GM18517 (cell line): ENCODE measurements around the gene DNLZ.

ENCODE experiments used
- ATAC-seq: cut with Tn5 transposase; IDR thresholded peaks from one replicate; pipeline ENCODE4 v1.9.1; 2021; ENCODE audit warnings: mild to moderate bottlenecking, moderate library complexity; ENCODE audit not compliant: unreplicated experiment

Gene DNLZ

DNA sequence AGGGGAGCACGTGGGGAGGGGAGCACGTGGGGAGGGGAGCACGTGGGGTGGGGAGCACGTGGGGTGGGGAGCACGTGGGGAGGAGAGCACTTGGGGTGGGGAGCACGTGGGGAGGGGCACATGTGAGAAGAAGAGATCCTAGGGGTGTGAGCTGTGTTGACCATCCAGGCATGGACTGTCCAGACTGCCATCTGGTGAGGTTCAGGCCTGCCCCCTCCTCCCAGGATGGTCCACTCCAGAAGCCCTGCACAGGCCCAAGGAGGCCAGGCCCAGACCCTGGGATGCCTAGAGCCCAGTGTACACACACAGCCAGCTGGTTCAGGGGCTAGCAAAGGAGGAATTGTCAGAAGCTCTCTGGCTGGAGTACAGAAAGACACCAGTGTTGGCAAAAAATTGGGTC is 34.1 kb upstream of the DNLZ start:
- ATAC-seq = no peak

DNA sequence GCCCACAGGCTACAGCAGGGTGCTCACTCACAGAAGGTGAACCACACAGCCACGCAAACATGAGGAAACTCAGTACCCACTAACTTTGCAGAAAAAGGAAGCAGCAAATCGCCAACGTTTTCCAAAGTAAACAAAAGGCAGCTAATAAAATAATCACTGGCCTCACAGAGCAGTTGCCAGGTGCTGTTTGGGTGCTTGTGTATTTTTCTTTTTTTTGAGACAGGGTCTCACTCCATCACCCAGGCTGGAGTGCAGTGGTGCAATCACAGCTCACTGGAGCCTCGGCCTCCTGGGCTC is 32.6 kb upstream of the DNLZ start:
- no peak for ATAC-seq

DNA sequence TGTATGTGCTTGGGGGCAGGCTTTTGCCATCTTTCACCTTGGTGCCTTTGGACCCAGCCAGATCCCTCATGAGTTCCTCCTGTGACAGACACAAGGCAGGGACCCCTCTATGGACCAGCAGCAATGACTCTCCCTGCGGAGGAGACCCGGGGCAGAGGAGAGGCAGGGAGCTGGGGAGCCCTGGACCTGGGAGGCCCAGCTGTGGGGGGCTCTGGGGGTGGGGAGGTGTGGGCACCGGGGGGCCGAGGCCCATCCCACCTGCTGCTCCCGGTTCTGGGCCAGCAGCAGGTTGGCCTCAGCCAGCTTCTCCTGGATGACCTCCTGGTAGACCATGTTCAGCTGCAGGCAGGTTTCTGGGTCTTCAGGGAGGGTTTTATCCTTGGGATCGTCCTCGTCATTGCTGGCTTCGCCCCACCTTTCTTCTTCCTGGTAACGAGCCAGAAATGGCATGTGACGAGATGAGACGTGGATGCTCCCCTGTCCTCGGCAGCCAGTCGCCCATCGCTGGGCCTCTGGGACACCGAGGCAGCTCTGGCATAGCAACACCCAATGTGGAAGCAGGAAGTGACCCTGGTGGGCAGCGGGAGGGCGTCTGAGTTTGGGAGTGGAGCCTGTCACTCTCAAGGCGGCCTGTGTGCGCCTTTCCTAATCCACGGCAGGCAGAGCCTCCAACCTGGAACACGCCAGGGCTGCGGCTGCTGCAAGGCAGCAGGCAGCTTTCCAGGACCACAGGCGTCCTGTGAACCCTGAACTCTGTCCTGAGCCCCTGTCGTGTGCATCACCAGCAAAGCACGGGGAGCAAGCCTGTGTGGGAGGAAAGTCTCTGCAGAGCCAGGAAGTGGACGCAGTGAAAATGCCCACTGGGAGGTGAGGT is 32.0 kb upstream of the DNLZ start:
- ATAC-seq = no peak

DNA sequence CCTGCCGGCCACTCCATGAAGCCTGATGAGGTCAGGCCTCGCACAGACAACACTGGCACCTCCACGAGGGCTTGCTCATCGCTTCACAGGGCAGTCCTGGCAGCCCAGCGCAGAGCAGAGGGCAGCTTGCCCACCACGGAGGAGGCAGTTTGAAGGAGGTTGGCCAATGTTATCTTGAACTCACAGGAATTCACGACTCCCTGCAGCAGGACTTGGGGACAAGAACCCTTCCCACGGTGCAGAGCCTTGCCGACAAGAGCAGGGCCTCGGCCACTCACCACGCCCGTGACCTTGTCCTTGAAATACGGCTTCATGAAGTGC is 31.4 kb upstream of the DNLZ start:
- no peak for ATAC-seq

DNA sequence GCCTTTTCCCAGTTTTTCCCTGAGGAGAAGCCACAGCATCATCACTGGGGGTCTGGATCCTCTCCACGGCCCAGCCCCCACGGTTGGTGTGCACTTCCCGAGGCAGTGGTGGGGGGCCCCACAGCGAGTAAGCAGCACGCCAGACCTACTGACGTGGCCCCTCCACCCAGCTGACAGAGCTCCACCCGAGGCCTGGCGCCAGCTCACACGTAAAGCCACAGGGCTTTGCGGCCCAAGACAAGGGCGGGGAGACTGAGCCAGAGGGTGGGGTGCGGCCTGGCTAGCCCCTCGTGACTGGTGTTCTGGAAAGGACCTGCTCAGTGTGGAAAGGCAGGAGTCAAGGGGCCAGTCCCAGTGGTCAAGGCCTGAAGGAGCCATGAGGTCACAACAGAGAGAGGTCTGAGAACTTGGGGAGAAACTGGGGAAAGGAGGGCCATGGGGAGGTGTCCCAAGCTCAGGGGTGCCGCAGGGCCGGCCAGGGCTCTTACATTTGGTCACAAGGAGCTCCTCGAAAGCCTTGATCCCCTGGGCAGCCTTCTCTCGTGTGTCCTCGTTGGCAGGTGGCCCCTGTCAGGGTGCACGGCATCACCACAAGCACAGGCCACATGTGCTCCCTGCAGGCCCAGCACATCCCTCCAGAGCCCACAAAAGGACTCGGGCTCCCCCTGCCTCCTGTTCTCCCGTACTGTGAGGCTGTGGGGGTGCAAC is 30.9 kb upstream of the DNLZ start:
- ATAC-seq = no peak

DNA sequence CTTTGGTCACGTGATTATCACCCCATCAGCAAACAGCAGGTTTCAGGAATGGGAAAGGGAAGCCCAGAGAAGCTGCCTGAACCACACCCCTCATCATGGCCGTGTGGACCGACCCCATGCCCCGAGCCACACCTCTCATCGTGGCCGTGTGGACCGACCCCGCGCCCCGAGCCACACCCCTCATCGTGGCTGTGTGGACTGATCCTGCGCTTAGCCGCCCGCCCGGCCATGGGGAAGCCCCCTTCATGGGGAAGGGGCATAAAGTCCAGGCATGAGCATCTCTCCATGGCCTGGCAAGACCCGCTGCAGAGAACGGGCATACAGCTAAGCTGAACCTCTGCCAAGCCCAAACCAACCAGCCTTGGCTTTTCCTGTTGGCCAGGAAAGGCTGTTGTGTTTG is 30.0 kb upstream of the DNLZ start:
- no peak for ATAC-seq

DNA sequence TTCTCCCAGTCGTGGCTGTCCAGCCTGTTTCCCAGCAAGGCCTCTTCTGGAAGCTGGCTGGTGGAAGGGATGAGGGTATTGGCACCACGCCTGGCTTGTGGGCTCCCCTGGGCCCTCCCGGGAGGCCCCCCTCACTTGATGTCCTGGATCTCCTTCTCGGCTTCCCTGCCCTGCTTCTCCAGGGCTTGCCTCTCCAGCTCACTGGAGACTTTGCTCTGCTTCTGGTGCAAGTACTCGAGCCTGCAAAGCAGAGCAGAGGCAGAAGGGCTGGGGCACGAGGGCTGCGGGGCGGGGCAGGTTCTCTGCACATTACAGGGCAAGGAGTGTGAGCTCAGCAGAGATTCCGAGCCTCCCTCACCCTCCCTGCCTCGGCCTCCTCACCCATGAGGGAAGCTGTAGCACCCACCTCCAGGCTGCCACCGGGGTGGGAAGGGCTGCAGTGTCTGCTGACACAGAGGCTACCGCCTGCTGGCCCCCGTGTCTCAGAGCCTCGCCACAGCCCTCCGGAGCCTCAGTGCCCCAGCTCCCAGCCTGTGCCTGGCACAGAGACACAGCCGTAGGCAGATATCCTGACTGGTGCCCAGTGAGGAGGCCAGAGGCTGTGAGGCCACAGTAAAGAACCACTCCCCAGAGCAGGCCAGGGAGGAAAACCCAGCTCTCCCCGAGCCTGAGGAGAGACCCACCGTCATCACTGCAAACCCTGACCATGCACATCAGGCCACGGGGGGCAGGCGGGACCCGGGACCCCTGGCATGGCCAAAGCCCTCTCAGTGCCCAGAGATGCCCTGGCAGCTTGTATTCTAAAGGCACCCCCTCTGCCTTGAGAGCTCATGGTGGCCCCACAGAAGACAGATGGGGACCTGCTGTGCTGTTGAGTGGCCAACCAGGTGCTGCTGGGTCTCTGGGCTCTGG is 29.2 kb upstream of the DNLZ start:
- no peak for ATAC-seq

DNA sequence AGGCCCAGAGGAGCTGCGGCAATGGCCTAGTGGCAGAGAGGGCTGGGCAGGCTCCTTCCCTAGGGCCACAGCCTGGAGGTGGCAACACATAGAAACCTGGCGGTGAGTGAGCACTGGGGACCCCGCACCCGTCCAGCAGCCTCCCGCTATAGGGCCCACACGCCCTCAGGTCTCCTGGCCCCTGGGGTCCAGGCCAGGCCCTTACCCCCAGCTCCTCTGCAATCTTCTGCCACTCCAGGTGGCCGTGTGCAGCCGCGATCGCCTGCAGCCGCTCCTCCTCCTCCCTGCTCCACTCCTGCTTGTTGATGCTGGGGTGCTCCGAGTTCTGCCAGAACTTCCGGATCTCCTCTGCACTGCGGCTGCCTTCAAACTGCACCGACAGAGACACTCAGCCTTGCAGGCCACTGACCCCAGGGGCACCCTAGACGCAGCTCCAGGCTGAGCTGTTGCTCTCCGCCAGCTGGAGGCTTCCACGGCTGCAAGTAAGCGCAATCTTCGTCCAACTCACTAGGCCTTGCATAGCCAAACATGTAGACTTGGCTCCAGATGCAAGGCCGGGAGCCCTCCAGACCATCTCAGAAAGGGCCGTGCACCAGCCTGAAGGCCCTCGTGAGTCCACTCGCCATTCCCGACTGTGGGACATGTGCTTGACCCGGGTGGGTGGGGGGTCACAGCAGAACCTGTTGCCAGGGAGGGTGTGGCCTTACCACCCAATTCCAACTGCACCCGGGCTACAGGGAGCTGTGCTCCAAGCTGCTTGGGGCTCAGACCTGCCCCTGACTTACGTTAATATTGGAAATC is 28.4 kb upstream of the DNLZ start:
- ATAC-seq = no peak

DNA sequence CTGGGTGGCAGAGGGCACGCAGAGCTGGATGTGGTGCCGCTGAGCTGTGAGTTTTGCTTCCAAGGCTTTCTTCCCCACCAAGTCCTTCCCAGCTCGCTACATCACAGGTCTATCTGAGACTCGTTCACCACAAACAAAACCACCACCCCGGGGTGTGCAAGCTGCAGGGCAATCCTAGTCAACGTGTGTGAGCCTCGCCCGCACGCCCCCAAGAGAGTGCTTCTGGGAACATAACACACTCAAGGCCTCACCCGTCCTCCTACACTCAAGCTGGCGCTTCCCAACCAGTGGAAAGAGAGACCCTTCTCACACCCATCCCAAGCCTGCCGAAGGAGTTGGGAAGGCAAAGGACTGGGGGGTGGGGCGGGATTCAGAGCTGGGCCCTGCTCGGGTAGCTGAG is 25.9 kb upstream of the DNLZ start:
- ATAC-seq = no peak

DNA sequence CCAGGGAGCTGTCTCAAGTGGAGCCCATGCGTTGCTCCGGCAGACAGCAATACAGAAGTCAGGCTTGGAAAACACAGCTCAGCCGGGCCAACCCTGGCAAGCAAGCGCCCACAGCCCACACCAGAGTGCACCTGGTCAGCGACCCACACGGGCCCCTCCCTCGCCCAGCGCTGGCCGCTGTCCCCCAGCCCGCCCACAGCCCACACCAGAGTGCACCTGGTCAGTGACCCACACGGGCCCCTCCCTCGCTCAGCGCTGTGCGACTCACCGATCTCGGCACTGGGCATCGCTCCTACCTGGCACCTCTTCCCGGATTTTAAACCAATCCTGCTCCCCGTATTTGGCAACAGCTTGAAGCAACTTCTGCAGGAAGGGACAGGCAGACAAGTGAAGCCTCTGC is 23.7 kb upstream of the DNLZ start:
- ATAC-seq = no peak

DNA sequence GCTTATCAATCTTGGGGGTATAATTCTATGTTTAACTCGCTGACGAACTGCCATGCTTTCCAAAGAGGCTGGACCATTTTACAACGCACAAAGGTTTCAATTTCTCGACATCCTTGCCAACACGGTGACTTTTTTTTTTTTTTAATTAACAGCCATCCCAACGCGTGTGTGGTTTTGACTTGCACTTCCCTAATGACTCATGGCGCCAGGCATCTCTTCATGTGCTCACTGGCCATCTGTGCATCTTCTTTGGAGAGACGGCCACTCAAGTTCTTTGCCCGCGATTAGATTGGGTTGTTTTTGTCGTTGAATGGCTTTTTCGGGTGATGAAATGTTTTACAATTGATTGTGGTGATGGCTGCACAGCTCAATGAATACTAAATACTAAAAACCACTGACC is 22.5 kb upstream of the DNLZ start:
- ATAC-seq = no peak

DNA sequence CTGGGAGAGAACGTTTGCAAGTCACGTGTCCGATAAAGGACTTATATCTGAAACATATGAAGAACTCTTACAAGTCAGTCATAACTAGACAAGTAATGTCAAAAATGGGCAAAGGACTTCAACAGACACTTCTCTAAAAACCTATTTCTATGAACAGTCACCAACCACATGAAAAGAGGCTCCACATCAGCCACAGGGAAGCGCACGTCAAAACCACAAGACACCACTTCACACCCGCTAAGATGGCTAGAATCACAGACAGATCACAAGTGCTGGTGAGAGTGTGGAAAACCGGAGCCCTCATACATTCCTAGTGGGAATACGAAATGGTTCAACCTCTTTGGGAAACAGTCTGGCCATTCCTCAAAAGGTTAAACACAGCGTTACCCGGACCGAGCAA is 21.5 kb upstream of the DNLZ start:
- ATAC-seq = no peak

DNA sequence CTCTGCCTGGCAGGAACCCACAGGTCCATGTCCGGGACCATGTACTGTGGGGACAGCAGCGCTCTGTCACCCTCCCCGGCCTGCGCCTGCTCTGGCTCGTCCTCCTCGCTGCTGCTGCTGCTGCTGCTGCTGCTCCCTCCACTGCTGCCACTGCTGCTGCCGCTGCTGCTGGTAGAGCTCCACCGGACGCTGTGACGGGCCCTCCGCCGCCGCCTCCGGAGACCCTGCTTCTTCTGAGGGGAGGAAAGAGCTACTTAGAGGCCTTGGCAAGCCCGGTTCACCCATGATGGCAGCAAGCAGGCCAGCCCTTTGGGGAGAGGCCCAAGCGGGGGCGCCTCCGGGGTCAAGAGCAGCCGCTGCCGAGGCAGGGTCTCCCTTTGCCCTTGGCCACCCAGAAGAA is 19.9 kb upstream of the DNLZ start:
- no peak for ATAC-seq

DNA sequence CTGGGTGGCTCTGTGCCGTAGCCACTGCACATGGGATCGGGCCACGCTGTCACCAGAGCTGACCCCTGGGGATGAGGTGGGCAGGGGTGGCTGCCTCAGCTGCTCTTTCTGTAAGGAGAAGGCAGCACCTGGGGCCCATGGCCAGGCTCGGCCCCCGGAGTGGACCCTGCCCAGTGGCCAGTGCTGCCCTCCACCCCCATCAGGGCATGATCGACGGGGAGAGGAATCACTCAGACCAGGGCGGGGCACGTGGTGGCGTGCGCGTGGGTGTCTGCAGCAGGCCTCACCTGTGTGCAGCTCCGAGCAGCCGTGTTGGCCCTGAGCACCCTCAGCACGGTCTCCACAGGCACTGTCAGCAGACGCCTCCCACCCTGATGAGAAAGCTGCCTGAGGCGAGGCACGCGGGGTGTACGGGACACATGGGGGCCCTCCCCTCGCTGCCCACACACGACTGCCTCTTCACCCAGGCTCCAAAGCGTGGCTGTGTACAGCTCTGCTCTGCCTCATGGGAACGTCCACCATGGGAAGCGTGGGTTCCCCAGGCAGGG is 18.5 kb upstream of the DNLZ start:
- no peak for ATAC-seq

DNA sequence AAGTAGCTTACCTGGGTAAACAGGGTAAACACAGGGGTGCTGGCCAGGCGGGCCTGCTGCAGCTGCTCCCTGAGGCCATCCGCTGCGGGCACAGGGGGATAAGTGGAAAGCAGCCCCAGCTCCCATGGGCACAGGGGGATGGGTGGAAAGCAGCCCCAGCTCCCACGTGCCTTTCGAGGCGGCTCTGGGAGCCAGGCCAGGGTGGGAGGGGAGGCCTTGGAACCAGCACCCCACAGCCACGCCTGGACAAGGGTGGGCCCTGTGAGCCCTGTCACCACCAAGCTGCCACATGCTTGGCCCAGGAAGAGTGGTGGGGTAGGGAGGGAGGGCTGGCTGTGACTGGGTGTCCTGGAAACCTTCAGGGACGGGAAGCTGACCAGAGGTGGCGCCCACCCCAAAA is 17.8 kb upstream of the DNLZ start:
- no peak for ATAC-seq

DNA sequence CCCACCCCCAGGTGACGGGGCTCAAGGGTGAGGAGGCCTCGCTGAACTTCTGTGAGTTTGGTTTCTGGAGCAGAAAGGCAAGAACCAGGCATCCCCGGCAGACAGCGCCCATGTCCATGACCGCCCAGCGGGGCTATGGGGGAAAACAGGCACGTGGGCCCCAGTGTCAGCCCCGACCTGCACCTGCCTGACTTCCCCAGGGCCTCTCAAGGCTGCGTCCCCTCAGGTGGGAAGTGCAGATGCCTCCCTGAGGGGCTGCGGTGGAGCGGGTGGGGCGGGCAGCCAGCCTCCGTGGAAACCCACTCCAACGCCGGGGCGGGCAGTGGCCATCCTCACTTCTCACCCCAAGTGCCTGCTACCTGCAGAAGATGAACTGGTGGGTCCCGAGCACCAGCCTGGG is 16.8 kb upstream of the DNLZ start:
- ATAC-seq = no peak

DNA sequence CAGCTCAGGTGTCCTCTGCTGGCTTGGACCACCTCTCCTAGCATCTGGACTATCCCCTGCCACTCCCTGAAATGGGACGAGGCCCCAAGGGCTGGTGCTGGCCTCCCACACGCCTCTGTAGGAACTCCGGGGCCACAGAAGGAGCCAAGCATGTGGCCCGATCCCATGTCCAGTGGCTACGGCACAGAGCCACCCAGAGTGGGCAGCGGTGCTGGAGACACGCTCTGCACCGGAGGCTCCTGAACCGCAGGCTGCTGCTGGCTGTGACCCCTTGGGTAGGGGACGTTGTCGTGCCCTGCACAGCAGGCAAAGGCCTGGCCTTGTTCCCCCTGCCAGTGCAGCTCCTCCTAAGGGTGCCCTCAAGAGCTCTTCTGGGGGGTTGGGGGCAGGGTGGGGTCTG is 16.3 kb upstream of the DNLZ start:
- ATAC-seq = no peak

DNA sequence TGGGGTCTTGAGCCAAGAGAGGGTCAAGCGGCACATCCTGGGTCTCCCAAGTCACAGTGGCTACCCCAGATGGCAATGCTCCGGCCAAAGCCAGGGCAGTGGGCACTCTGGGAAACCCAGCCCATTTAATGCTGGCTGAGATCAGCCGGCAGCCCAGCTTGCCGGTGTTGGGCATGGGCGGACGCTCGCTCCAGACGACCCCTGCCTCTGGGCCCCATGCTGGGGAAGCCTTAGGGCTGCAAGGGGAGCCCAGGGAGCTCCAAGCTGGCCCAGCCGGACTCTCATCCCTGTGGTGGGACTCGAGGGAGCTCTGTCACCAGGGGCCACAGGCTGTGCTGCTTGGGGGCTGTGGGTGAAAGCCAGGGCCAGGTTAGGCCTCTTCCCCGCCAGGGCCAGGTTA is 15.9 kb upstream of the DNLZ start:
- ATAC-seq = no peak

DNA sequence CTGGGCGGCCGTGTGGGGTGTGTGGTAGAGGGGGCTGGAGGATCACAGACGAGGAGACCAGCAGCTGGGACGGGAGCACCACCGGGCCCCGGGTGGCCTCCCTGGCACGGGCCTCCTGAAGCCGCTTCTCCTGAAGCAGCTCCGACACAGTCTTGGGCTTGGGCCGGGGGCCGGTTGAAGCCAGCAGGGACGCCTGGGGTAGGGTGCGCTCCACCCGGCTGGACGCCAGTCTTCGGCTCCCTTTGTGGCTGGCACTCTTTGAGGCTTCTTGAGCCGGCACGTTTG is 15.4 kb upstream of the DNLZ start:
- ATAC-seq = no peak

DNA sequence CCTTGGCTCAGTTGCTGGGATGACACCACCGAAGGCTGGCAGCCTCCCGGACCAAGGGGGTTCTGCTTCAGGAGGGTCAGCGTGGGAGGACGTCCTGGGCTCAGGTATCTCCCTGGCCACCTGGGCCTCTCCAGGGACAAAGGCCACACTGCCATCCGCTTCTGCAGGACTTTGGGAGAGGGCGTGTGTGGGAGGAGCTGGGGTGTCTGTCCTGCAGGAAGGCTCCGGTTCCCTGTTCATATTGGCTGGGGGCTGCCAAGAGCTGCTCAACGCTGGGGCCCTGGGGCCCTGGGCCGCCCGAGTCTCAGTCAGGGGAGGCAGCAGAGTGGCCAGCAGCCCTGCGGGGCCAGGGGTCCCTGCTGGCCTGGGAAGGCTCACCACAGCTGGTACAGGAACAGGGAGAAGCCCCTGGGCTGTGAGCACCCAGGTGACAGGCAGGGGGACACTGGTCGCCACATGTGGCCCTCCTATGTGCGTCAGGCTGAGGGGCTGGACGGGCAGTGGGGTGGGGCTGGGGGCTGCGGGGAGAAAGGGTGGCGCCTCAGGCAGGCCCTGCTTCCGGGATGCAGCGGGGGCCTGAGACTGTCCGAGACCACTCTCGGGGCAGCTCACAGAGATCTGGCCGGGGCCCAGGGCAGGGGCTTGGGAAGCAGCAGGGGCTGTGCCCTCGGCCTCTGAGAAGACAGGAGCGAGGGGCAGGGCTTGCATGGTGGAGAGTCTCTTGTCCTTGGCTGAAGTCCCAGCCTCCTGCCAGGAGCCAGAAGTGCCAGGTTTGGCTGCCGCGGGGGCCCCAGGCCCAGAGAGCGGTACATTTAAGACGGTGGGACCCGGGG is 14.8 kb upstream of the DNLZ start:
- no peak for ATAC-seq
